GM23248 (cell line): ENCODE results near the gene MARVELD2. TPM values are rescaled to one million over a fixed set of nuclear protein-coding genes. Genes with fewer than 3 reads are reported as not detected.

ENCODE experiments used
- DNase-seq: peaks from one replicate; pipeline ENCODE4 v3.0.0-alpha.2; 2015
- H2AFZ ChIP-seq: fragments of 200-600 bp; sonication (generic); 2 replicates; pipeline ENCODE4 v1.6.1; 2016; ENCODE audit warnings: antibody characterized with exemption
- H3F3A ChIP-seq: fragments of 200-600 bp; sonication (generic); 2 replicates; pipeline ENCODE4 v1.6.1; 2016; ENCODE audit warnings: mild to moderate bottlenecking, antibody characterized with exemption, mixed run types; ENCODE audit not compliant: insufficient read depth
- H3K27ac ChIP-seq: fragments of 200-600 bp; sonication (generic); 2 replicates; pipeline ENCODE4 v1.5.1; 2016; ENCODE audit warnings: mild to moderate bottlenecking
- H3K27me3 ChIP-seq: fragments of 200-600 bp; sonication (generic); replicated peaks from 2 replicates; pipeline ENCODE4 v1.6.1; 2016; ENCODE audit warnings: mild to moderate bottlenecking; ENCODE audit not compliant: insufficient read depth
- H3K36me3 ChIP-seq: fragments of 200-600 bp; sonication (generic); 2 replicates; pipeline ENCODE4 v1.6.1; 2016; ENCODE audit warnings: low read depth, mild to moderate bottlenecking
- H3K4me1 ChIP-seq: fragments of 200-600 bp; sonication (generic); 2 replicates; pipeline ENCODE4 v1.6.1; 2016; ENCODE audit warnings: mild to moderate bottlenecking; ENCODE audit not compliant: insufficient read depth
- H3K4me2 ChIP-seq: fragments of 200-600 bp; sonication (generic); one replicate; pipeline ENCODE4 v1.6.1; 2016; ENCODE audit warnings: mild to moderate bottlenecking; ENCODE audit not compliant: unreplicated experiment
- H3K4me3 ChIP-seq: fragments of 200-600 bp; sonication (generic); 2 replicates; pipeline ENCODE4 v1.5.1; 2016; ENCODE audit warnings: mild to moderate bottlenecking
- H3K79me2 ChIP-seq: fragments of 200-600 bp; sonication (generic); 2 replicates; pipeline ENCODE4 v1.6.1; 2016; ENCODE audit warnings: mild to moderate bottlenecking; ENCODE audit not compliant: insufficient read depth
- H3K9ac ChIP-seq: fragments of 200-600 bp; sonication (generic); 2 replicates; pipeline ENCODE4 v1.6.1; 2016; ENCODE audit warnings: mild to moderate bottlenecking
- H3K9me2 ChIP-seq: fragments of 200-600 bp; sonication (generic); 2 replicates; pipeline ENCODE4 v1.6.1; 2016; ENCODE audit warnings: mixed run types, mild to moderate bottlenecking, moderate library complexity; ENCODE audit not compliant: insufficient read depth
- H3K9me3 ChIP-seq: fragments of 200-600 bp; sonication (generic); one replicate; pipeline ENCODE4 v1.6.1; 2017; ENCODE audit warnings: low read depth
- H4K20me1 ChIP-seq: fragments of 200-600 bp; sonication (generic); 2 replicates; pipeline ENCODE4 v1.6.0; 2016; ENCODE audit not compliant: insufficient read depth
- EZH2 ChIP-seq: fragments of 200-600 bp; sonication (generic); IDR thresholded peaks from 2 replicates; pipeline ENCODE4 v1.6.1; 2018; ENCODE audit warnings: antibody characterized with exemption, mild to moderate bottlenecking; ENCODE audit not compliant: insufficient read depth, poor library complexity, severe bottlenecking
- EZH2phosphoT487 ChIP-seq: fragments of 200-600 bp; sonication (generic); IDR thresholded peaks from 2 replicates; pipeline ENCODE4 v1.6.1; 2018; ENCODE audit warnings: antibody characterized with exemption, moderate library complexity, mild to moderate bottlenecking, low read depth; ENCODE audit not compliant: insufficient read depth
- WGBS, 2 experiments: methylation state at CpG; one replicate each; pipeline ENCODE4 v1.1.6; 2015 to 2017; ENCODE audit warnings: low lambda C conversion rate in 2 of 2, low coverage in 1 of 2; ENCODE audit errors: missing lambda C conversion rate in 2 of 2; 5-methylcytosine and 5-hydroxymethylcytosine counted together
- in situ Hi-C: fragments of 300-500 bp; cut with MboI; formaldehyde crosslinking; loops from 2 replicates; pipeline ENCODE4 v1.15.0; 2020
- polyA plus RNA-seq: library from polyadenylated mRNA; unstranded; fragments of >200 nt; fragmentation: Nextera tagmentation; extraction: Ambion mirVana; gene quantifications from 2 replicates; pipeline ENCODE4 v1.2.1, GENCODE V29; 2016
- total RNA-seq: library from RNA; depleted of rRNA; stranded (reverse); fragments of >200 nt; shearing (Covaris generic); gene quantifications from 2 replicates; pipeline ENCODE4 v1.2.3, GENCODE V29; 2014

The MARVELD2 gene
- total and polyA plus RNA-seq, 2 experiments from 2014 or later = 1.7 to 5.5 TPM

GRCh38 chr5:69378376-69378775 is 36.5 kb upstream of the MARVELD2 start:
- Histone ChIP-seq H3K36me3 (peaks cover 29% of the 10 kb centered on the region), H3K9me2 (no peaks in the 10 kb centered on the region), H3K79me2 (no peaks in the 10 kb centered on the region; the same call in 1 of the 2 replicates), H2AFZ (no peak overlapping the region), H3K27ac (no peak overlapping the region), H3K9ac (no peak overlapping the region), H3K4me3 (no peak overlapping the region), H3K9me3 (no peaks in the 10 kb centered on the region), H3K27me3 (no peaks in the 10 kb centered on the region), H4K20me1 (no peaks in the 10 kb centered on the region), H3K4me1 (no peaks in the 10 kb centered on the region), H3K4me2 (no peak overlapping the region), H3F3A (no peaks in the 10 kb centered on the region)
- in situ Hi-C loops = no loop called here
- TF ChIP-seq EZH2 (no peak), EZH2phosphoT487 (no peak)
- DNase-seq = no peak

GRCh38 chr5:69404659-69405330 is 10.1 kb upstream of the MARVELD2 start:
- TF ChIP-seq EZH2phosphoT487 (no peak), EZH2 (no peak)
- H3K4me1 ChIP-seq = no peaks in the 10 kb centered on the region
- H3K4me2 ChIP-seq = no peak overlapping the region
- no peak for DNase-seq
- H3K9me2 ChIP-seq = no peaks in the 10 kb centered on the region
- H3K9ac ChIP-seq = no peak overlapping the region
- in situ Hi-C loops = no loop called here
- H3K9me3 ChIP-seq = no peaks in the 10 kb centered on the region
- H3K4me3 ChIP-seq = no peak overlapping the region
- H3K79me2 ChIP-seq = no peaks in the 10 kb centered on the region
- H4K20me1 ChIP-seq = no peaks in the 10 kb centered on the region
- H3K27me3 ChIP-seq = no peaks in the 10 kb centered on the region
- H3K36me3 ChIP-seq = peaks cover 35% of the 10 kb centered on the region
- WGBS, 2 experiments = 90 to 91% methylated on average over 15 of the region's 15 CpGs
- no peaks in the 10 kb centered on the region for H3F3A ChIP-seq
- H2AFZ ChIP-seq = no peak overlapping the region
- no peak overlapping the region for H3K27ac ChIP-seq

- Histone ChIP-seq H3K4me1 (no peaks in the 10 kb centered on the region), H4K20me1 (no peaks in the 10 kb centered on the region), H3K4me2 (peak overlapping the region; percentile 57), H3K9me2 (no peaks in the 10 kb centered on the region), H3K36me3 (no peaks in the 10 kb centered on the region), H3K27me3 (no peaks in the 10 kb centered on the region), H3K4me3 (peak overlapping the region; percentile 71), H2AFZ (peak overlapping the region; percentile 81; the same call in 1 of the 2 replicates), H3K9ac (no peak overlapping the region; the same call in 1 of the 2 replicates), H3K9me3 (no peaks in the 10 kb centered on the region), H3K27ac (no peak overlapping the region), H3F3A (peaks cover 5% of the 10 kb centered on the region; the same call in 1 of the 2 replicates), H3K79me2 (no peaks in the 10 kb centered on the region)
- in situ Hi-C loops = no loop called here
- WGBS, 2 experiments = 77 to 81% methylated on average over 18 of the region's 18 CpGs
- no peak for DNase-seq
- TF ChIP-seq EZH2phosphoT487 (no peak), EZH2 (no peak)
These were observed 655 bp downstream of the MARVELD2 start for GRCh38 chr5:69415584-69415958.

GRCh38 chr5:69416180-69416579 is 1.3 kb downstream of the MARVELD2 start:
- Histone ChIP-seq H3K9me2 (no peaks in the 10 kb centered on the region), H3K27ac (no peak overlapping the region), H3K79me2 (no peaks in the 10 kb centered on the region), H3K4me2 (no peak overlapping the region), H4K20me1 (no peaks in the 10 kb centered on the region), H3K36me3 (no peaks in the 10 kb centered on the region), H3F3A (peaks cover 5% of the 10 kb centered on the region; the same call in 1 of the 2 replicates), H3K9me3 (no peaks in the 10 kb centered on the region), H3K4me1 (no peaks in the 10 kb centered on the region), H3K4me3 (no peak overlapping the region), H3K27me3 (no peaks in the 10 kb centered on the region), H3K9ac (no peak overlapping the region), H2AFZ (no peak overlapping the region)
- TF ChIP-seq EZH2phosphoT487 = no peak
- TF ChIP-seq EZH2 = no peak
- no peak for DNase-seq
- in situ Hi-C loops = no loop called here
- 95 to 96% methylated on average over 6 of the region's 6 CpGs for WGBS, 2 experiments

GRCh38 chr5:69416699-69417098 is 1.8 kb downstream of the MARVELD2 start:
- H4K20me1 ChIP-seq = no peaks in the 10 kb centered on the region
- no peaks in the 10 kb centered on the region for H3K9me3 ChIP-seq
- no peaks in the 10 kb centered on the region for H3K79me2 ChIP-seq
- in situ Hi-C loops = no loop called here
- no peaks in the 10 kb centered on the region for H3K9me2 ChIP-seq
- no peaks in the 10 kb centered on the region for H3K27me3 ChIP-seq
- H3K27ac ChIP-seq = no peak overlapping the region
- H3K36me3 ChIP-seq = no peaks in the 10 kb centered on the region
- H3F3A ChIP-seq = peaks cover 5% of the 10 kb centered on the region; the same call in 1 of the 2 replicates
- TF ChIP-seq EZH2 = no peak
- TF ChIP-seq EZH2phosphoT487 = no peak
- H3K4me3 ChIP-seq = no peak overlapping the region
- H3K4me1 ChIP-seq = no peaks in the 10 kb centered on the region
- H3K4me2 ChIP-seq = no peak overlapping the region
- H3K9ac ChIP-seq = no peak overlapping the region
- no peak for DNase-seq
- H2AFZ ChIP-seq = no peak overlapping the region
